Limb (tissue), 2 donors: ENCODE measurements around the gene VSX1.

Experiments
- DNase-seq, 2 donors: peaks; one replicate each; pipeline ENCODE4 v3.0.0-alpha.2; 2016; ENCODE audit errors: extremely low spot score in 2 of 2

VSX1 gene

DNA sequence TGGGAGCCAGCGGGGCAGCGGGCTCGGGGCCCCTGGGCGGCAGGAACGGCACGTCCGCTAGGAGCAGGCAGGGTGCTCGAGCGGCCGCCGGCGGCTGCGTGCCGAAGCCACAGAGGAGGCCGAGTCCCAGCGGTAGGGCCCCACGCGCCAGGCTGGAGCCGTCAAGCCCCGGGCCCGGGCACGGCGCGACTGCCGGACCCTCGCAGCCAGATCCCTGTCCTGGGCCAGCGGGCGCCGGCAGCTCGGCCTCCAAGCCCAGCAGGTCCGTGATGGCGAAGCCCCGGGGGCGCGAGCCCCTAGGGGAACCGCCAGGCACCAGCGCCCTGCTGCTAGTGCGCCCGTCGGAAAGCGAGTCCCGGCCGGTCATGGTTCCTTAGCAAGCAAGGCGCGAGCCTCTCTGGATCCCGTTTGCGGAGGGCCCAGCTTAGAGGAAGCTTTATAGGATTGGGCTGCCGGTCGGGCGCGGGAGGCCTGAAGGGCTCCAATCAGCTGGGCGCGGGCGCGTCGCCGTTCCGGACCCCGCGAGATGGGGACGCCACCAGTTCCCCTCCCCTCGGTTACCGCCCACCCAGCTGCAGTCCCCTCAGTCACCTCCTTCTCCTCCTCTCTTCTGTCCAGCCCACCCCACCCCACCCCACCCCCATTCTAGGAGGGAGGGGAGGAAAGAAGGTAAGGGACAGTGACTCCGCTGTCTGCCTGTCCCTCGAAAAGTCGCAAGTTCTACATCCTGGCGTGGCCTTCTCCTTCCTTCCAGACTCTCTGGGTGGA, at the start of gene VSX1:
Gene VSX1 (minus strand): TSS at position 412 of the 768 bp plus-strand sequence. CDS start 45 bp downstream, at position 367.
- no peak for DNase-seq

DNA sequence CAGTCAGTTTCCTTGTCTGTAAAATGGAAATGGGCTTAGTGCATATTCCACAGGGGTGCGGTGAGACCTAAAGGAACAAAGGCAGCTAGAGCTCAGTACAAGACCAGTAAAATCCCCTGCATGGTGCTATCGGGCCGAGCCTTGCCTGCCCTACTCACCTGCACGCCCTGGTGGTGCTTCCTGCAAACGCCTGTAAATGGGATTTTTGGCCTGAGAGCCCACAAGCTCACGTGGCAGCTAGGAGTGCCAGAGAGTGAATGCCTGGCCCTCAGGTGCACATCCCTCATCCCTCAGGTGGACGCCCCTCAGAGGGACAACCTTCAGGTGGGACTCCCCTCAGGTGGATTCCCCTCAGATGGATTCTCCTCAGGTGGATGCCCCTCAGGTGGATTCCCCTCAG, 48.0 kb upstream of the VSX1 start:
- no peak for DNase-seq

DNA sequence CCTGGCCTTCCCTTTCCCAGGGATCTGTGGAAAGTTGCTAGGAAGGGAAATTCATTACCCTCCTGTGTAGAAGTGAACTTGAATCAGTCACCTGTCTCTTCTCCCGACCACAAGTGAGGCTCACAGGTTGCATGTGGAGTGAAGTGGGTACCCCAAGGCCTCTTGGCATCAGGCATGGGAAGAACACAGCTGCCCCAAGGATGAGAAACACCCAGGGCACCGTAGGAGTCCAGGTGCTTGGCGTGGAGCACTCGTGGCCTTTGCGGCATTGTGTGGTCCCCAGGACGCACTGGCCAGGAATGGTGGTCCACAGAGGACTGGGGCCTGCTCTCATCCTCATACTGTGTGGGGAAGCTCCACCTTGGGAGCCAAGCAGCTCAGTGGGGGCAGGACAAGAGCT, 47.5 kb upstream of the VSX1 start:
- no peak for DNase-seq

DNA sequence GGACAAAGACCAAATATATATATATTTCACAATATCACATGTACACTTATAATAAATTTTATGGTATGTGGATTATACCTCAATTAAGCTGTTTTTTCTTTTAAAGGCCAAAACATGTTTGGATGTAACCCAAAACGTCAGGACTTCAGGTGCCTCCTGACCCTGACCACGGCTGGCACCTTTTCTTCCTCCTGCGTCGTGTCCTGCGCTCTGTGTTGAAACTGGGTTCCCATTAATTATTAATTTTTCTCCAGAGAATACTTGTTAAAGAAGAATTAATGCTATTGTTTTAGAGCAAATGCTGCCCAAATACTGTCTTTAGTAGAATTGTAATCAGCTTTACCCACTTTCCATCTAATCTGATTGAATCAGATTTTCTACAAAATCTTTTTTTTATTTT, 46.7 kb upstream of the VSX1 start:
- DNase-seq = no peak

DNA sequence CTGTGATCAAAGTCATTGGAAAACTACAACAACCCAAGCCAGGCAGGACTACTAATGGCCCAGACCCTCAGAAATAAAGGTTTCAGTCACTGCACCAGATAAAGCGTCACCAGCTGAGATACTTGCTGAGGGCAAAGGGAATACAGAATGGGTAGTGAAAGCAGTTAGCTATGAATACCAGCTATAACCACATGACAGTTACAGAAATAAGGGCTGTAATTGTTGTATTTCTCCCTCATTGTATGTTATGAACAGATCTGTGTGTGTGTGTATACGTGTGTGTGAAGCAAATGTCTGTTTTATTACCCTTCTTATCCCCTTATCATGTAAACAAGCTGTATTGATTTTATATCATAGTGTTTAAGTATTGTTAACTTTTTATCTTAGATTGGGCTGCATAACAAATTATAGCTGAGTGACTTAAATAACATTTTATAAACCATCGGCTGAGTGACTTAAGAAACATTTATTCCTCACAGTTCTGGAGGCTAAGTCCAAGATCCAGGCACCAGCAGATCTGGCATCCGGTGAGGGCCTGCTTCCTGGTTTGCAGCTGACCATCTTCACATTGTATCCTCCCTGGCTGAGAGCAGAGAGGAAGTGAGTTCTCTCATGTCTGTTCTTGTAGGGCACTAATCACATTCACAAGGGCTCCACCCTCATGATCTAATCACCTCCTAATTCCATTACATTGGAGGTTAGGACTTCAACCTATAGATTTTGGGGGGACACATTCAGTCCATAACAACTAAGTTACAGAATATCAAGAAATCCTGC, 46.0 kb upstream of the VSX1 start:
- DNase-seq = no peak

DNA sequence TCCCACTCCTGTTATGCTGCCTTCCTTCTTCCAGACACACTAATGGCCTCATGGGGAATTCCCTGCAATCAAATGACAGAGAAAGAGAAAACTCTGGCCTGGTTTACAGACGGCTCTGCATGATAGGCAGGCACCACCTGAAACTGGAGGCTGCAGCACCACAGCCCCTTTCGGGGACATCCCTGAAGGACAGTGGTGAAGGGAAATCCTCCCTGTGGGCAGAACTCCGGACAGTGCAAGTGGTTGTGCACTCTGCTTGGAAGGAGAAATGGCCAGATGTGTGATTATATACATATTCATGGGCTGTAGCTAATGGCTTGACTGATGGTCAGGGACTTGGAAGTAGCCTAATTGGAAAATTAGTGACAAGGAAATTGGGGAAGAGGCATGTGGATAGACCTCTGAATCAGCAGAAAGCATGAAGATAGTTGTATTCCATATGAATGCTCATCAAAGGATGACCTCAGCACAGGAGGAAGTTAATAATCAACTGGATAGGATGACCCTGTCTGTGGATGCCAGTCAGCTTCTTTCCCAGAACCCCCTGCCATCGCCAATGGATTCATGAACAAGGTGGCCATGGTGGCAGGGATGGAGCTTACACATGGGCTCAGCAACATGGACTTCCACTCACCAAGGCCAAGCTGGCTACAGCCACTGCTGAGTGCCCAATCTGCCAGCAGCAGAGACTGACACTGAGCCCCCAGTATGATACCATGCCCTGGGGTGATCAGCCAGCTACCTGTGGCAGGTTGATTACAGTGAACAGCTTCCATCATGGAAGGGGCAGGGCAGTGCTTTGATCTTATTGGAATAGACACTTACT, 44.5 kb upstream of the VSX1 start:
- no peak for DNase-seq

DNA sequence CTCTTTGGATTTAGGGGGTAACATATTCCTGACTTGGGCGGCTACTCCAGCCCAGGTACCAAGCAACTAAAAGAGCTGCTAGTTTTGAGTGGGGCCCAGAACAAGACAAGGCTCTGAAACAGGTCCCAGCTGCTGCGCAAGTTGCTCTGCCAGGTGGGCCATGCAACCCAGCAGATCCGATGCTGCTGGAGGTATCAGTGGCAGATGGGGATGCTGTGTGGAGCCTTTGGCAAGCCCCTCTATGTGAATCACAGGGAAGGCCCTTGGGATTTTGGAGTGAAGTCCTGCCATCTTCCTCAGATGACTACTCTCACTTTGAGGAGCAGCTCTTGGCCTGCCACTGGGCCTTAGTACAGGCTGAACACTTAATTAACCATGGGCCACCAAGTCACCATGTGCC, 43.7 kb upstream of the VSX1 start:
- no peak for DNase-seq

DNA sequence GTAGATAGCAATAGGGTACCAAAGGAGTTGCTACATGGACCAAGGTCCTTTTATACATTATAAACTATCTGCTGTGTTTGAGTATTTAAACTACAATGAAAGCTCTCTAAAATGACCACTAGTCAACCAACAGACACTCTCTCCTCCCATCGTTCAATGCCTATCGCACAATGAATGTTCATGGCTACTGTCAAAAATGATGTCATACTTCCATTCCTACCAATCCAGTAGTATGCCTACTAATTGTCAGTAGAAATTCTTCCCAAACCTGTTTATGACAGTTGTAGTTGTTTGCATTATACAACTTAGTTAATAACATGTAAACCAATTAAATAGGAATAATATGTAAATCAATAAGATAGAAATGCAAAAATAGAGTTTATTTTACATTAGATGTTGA, 39.0 kb upstream of the VSX1 start:
- no peak for DNase-seq

DNA sequence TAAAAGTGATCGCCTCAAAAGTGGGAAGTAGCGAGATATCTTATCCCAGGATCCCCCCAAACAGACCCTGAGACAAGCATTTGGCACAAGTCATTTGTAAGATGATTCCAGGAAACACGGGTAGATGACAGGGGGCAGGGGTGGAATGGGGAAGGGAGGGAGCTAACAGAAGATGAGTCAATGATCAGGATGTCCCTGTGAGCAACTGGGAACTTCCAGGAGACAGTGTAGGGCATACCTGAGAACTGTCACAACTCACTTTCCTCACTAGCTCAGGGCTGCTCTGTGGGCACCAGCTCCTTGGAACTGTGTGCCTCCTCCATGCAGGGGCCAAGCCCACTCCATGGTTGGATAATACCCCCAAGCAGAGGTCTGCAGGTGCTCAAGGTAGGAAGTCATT, 38.5 kb upstream of the VSX1 start:
- no peak for DNase-seq

DNA sequence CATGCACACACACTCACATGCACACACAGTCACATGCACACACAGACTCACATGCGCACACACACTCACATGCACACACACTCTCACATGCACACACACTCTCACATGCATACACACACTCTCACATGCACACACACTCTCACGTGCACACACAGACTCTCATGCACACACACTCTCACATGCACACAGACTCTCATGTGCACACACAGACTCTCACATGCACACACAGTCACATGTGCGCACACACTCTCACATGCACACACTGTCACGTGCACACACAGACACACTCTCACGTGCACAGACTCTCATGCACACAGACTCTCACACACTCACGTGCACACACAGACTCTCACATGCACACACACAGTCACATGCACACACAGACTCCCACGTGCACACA, 36.6 kb upstream of the VSX1 start:
- DNase-seq = no peak

DNA sequence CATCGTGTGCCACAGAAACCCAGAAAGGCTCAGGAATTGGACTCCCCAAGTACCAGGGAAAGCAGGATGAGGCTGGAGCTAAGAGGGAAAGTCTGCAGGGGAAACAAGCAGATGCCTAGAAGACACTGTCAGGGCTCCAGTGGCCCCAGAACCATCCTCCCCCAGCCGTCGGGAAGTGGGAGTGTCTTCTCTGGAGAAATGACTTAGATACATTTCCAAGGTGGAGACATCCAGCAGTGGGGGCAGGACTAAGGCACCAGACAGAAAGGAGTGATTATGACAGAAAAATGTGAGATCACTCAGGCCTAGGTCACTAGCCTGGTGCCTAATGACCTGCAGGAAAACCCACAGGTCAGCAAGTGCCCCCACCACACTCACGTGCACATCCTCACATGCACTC, 36.0 kb upstream of the VSX1 start:
- DNase-seq = no peak

DNA sequence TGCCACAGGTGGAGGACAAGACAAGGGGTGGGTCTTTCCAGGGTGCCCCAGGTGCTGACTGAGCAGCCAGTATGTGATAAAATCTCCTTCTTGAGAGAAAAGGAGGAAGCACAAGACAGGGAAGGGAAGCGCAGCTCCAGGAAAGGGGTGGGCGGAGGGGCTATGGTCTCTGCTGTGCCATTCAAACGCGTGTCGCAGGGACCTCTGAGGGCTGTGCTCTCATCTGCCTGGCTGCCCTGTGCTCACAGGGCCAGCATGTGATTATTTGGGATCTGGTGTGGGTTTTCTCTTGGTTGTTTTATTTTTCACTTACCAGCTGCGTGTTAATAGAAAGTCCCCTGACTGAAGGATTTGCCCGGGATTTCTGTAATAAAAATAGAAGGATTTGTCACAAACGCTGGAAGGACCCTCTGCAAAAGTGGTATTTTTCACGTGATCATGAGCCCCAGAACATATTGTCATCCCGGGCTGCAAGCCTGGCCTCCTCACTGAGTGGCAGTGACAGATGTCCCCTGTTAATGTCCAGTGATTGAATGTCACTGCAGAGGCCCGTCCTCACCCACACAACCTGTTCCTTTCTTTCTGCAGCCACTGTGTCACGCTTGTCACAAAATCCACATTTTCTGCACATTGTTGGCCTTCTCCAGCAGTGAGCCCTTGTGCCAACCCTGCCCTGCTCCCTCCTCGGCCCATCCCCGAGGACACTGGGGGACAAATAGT, 35.0 kb upstream of the VSX1 start:
- peak in 1 of 2 donors; percentile 14 for DNase-seq

DNA sequence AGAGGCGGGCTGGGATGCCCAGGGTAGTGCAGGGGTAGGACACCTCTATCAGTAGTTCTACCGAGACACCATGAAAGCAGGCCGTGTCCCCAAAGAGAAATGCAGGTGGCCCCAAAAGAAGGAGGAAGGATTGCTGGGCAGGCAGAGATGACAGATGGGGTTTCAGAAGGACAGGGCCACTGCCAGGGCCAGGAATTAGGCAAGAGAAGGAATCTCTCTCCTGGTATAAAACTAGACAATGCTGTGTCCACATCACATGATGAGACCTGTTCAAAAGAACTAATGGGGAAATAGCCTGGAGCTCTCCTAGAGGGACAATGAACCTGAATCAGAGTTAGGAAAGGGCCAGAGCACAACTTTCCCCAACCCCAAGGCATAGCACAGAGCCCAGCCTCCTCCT, 21.6 kb upstream of the VSX1 start:
- no peak for DNase-seq

DNA sequence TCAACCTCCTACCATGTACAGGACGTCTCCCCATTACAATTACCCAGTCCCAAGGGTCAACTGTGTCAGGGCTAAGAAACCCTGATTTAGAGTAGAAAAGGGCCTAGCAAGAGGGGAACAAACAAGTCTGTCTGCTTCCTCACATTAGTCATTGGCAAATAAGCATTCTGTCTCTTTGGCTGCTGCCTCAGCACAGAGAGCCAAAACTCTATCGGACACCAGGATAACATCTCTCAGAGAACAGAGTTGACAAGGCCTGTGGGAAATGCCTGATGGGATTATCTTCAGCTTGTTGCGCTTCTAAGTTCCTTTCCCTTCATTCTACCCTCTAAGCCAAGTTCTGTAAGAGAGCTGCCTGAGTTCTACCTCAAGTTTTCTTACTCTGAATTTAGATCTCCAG, 19.0 kb upstream of the VSX1 start:
- DNase-seq = no peak

DNA sequence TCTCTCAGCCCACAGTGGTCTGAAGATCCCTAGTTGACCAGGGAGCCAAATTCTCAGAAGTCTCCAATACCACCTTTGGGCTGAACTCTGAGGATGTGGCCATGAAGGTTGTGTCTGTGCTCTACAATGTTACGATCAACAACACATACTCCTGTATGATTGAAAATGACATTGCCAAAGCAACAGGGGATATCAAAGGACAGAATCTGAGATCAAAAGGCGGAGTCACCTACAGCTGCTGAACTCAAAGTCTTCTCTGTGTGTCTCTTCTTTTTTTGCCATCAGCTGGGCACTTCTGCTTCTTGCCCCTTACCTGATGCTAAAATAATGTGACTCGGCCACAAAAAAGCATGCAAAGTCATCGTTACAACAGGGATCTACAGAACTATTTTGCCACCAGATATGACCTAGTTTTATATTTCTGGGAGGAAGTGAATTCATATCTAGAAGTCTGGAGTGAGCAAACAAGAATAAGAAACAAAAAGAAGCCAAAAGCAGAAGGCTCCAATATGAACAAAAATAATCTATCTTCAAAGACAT, 17.7 kb upstream of the VSX1 start:
- DNase-seq = no peak

DNA sequence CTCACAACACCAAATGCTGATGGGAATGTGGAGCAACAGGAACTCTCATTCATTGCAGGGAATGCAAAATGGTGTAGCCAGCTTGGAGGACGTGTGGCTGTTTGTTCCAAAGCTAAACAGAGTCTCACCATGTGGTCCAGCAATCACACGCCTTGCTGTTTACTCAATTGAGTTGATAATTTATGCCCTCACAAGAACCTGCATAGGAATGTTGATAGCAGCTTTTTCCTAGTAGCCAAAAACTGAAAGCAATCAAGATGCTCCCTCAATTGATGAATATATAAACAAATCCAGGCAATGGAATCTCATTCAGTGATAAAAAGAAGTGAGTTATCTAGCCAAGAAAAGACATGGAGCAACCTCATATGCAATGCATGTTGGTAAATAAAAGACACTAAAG, 15.6 kb upstream of the VSX1 start:
- DNase-seq = no peak

DNA sequence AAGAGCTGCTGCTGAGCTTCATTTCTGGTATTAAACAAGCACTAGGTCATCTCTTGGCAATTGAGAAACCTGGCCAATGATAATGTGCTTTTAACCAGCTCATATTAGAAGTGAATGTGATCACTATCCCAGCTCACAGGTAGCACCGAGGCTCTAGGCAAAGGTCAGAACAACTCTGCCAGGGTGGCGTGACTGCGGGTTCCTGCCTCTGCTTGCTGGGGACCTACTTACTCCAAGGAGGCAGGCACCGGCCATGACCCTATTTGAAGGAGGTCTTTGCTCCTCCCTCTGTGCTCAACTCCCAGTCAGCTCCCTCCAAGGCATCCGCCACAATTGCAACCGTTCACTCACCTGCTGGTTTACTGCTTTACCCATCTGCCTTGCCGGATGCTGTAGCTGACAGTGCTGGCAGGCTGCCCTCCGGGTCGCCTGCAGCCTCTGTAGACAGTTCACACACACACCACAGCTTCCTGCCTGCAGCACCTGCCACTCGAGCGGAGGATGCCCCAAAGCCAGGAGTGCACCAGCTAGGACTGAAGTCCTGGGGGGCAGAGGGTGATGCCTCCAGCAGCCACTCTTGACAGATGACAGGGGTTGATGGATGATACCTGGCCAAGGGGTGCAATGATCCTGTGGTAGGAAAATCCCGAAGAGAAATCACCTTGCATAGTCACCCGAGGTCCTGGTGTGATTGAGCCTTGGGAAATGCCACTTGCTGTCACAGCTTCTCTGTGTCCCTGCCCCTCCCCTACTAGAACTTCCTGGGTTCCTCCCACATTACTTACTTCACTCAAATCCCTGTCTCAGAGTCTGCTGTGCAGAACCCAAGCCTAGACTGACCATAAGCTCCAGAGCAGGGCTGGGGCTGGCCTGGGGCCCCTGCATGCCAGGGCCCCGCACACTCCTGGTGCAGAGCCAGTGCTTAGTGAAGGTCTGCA, 8.8 kb upstream of the VSX1 start:
- no peak for DNase-seq

DNA sequence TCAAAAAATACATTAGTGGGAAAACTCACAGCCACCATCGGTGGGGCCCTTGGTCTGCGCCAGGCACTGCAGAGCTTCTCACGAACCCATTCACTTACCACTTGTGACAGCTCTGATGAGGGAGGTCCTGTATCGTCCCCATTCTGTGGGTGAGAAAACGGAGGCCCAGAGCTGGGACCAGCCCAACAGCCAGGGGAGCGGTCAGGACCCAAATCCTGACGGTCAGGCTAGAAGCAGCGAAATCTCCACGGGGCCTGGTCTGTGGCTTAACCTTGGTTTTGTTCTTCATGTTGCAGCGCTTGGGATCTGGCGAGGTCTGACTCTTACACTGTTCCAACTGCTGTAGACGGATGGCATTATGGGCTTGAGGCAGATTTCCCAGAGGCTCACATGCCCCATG, 7.7 kb upstream of the VSX1 start:
- no peak for DNase-seq

DNA sequence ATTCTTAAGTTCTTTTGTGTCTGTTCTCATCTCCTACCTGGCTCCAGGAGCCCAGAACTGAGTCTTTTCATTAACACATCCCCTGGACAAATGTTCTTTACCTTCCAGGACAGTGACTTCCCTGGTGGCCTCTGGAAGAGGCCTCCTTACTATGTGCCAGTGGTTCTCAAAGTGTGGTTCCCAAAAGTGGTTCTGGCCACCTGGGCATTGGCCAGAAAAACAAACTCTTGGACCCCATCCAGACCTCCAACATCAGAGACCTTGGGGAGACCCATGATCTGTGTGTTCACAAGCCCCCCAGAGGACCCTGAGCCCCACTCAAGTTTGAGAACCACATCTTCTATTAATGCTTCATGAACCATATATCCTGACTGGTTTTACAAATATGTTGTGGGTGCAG, 7.2 kb upstream of the VSX1 start:
- DNase-seq = no peak

DNA sequence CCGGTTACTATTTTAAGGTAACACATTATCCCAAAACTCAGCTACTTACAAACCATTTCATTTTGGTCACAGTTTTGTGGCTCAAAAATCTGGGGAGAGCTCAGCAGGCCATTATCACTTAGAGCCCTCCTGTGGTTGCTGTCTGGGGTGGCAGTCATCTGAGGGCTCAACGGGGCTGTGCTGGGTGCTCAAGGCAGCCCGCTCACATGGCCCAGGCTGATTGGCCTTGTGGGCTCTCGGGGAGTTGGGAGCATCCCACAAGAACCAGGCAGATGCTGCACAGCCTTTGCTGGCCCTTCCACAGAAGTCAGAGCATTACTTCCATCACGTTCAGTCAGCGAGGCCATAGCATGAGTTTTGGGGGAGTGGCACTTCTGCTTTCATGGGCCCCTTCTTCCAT, 6.3 kb upstream of the VSX1 start:
- no peak for DNase-seq
